Dedifferentiated amniotic fluid mesenchymal stem cell (primary cell): ENCODE measurements around the gene GATAD2A.
"Not testable (repeated sequence)": the region's sequence is repeated elsewhere in the genome, so short reads cannot be mapped to it uniquely, and the experiment has no call there.

ENCODE experiments used
- DNase-seq: peaks from one replicate; pipeline ENCODE4 v3.0.0-alpha.2; 2016; ENCODE audit errors: extremely low spot score

GATAD2A gene

DNA sequence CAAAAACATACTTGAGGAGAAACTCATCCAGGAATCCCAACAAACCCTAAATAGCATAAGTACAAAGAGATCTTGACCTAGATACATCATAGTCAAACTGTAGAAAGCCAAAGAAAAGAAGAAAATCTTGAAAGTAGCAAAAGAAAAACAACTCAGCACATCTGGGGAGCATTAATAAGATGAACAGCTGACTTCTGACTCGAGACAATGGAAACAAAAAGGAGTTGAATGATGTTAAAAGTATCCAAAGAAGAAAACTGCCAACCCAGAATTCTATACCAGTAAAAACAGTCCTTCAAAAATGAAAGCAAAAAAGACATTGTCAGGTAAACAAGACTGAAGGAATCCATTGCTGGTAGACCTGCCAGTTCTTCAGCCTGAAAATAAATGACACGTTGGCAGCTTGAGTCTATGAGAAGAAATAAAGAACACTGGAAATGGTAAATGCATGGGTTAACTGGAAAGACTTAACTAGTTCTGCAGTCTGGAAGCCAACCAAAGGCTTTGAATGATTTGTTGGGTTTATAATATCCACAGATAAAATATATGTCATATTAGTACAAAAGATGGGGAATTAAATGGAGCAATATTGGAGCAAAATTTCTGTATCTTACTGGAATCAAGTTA, 63.1 kb downstream of the GATAD2A start:
- no peak for DNase-seq

DNA sequence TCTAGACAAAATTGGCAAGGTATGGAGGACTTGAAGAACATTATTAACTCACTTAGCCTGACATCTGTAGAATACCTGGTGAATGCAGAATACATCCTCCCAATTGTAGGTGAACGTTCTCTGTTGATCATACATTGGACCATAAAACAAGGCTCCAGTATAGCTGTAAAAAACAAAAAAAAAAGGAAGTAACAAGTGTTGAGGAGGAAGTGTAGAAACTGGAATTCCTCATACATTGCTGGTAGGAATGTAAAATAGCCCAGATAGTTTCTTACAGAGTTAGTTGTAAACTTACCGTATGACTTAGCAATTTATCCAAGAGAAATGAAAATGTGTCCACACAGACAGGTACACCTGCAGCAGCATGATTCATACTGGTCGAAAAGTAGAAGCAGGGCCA, 65.1 kb downstream of the GATAD2A start:
- DNase-seq: no peak

DNA sequence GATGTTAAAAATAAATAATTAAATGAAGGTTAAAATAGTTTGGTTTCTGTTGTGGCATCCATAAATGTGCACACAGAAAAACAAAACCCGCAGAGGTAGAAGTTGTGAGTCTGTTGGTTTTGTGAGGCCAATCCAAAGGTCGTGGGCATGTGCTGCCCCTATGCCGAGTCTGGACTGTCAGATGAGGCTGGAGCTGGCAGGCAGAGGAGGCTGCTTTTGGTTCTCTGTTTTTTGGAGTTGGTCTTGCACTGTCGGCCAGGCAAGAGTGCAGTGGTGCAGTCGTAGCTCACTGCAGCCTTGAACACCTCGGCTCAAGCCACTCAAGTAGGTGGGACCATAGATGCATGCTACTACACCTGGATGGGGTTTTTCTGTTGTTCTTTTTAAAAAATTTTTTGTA, 66.2 kb downstream of the GATAD2A start:
- DNase-seq: no peak

DNA sequence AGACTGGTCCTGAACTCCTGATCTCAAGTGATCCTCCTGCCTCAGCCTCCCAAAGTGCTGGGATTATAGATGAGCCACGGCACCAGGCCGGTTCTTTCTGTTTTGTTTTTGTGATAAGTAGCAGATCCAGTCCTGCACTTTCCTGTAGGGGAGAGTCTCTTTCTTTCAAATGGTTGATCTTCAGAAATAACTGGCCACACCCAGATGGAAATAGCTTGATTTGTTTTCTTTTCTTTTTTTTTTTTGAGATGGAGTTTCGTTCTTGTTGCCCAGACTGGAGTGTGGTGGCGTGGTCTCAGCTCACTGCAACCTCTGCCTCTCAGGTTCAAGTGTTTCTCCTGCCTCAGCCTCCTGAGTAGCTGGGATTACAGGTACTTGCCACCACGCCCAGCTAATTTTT, 66.6 kb downstream of the GATAD2A start:
- not testable (repeated sequence) for DNase-seq

DNA sequence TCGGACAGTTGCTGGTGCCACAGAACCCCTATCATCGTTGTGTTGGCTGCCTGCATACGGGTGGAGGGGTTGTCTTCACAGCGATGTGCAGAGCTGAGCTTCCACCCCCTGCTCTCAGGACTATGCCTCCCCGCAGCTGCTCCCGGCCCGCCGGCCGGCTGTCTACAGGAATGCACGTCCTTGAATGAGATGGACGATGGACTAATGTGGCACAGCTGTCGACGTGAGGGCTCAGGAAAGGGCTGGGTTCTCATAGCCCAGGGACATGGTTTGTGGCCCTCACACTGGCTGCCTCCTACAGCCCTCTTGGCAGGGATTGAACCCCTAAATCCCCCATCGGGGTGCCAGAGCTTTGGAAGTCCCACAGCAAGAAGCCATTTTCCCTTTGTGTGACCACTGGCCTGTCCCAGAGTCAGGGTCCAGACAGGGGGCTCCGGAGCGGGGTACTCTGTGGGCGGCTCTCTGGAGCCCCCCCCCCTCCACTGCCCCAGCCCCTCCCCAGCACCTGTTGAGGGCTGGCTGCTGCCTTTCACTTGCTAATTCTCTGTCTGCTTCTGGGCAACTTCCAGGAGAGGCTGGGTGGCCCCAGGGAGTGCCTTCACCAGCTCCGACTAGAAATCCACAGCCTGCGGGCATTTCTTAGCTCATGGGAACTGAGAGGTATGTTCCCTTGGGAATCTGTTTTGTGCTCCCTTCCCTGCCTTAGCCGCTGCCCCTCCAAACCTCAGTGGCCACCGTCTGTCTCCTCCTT, 69.7 kb downstream of the GATAD2A start:
- no peak for DNase-seq

DNA sequence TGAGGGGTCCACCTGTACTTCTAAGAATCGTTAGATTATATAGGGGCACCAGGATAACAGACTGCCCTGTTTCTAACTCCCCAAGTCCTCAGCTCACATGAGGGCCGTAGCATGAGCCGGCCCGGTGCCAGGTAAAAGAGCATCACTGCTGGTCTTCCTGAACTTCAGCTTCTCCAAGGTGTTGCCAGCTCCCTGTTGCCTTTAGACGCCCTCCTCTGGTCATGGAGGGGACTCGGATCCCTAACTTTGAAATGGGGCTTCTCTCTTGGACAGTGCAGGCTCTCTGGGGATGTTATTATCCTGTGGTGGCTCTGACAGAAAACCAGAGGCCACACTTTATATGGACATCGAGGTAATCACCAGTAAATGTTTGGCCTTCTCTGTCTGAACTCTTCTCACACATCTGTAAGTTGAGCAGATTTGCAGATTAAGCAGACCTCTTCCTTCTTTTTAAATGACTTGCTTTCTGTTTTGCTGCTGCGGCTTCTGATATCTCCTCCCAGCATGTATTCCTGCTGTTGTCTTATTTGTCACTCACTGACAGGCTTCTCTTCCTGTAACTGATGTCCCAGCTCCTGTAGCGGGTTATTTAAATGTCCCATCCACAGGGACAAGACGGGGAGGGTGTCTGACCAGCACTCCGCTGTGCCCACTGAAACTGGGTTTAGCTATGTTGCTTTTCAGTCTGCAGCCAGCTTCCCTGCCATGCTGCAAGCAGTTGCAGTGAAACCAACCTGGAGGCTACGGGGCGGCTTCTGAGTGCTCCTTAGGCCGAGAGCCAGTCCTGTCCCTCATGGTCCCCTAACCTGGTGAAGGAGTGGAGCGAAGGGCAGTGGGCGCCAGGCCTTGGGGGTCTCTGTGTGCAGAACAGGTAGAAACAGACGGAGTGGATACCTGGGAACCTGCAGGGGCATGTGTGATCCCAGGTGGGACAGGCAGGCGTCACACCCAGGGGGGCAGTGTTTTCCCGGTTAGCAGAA, 70.7 kb downstream of the GATAD2A start:
- no peak for DNase-seq

DNA sequence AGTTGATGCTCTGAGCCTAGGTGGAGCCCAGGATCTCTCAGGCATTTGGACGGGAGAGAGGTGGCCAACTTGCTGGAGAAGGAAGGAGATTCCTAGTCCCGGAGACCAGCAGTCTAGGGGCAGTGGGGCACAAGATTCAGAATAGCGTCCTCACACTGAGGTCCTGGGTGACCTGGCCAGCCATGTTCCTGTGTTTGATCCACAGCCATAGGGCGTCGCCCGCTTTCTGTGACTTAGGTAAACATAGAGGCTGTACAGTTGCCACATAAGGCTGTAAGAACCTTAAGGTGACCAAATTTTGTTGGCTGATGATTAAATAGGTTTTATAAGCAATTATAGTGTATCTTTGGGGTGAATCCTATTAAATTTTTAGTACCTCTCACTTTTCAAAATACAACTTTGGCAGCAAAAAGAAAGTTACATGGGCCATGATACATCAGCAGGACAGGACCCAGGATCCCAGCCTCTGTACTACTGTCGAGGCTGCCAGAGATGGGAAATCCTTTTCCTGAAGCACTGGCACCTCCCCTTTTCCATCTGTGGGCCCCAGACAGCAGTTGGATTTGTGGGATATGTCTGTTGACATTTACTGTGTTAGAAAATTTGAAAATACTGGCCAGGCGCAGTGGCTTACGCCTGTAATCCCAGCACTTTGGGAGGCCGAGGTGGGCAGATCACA, 72.4 kb downstream of the GATAD2A start:
- DNase-seq: no peak

DNA sequence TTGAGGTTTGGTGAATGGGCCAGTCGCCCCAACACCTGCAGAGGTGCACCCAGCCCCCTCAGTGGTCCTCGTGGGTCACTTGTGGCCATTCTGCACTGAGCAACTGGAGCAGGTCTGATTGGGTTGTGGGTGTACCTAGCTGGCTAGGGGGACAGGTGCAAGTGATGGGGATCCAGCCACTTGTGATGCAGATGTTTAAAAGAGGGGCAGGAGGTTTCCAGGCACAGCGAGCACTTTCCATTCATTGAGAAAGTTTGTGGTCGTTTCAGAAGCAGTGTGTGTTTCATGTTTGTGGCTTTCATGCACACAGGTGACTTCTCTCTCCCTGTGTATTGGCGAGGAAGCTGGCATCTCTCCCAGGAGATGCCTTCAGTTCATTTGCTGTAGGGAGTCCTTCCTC, 75.2 kb downstream of the GATAD2A start:
- no peak for DNase-seq

DNA sequence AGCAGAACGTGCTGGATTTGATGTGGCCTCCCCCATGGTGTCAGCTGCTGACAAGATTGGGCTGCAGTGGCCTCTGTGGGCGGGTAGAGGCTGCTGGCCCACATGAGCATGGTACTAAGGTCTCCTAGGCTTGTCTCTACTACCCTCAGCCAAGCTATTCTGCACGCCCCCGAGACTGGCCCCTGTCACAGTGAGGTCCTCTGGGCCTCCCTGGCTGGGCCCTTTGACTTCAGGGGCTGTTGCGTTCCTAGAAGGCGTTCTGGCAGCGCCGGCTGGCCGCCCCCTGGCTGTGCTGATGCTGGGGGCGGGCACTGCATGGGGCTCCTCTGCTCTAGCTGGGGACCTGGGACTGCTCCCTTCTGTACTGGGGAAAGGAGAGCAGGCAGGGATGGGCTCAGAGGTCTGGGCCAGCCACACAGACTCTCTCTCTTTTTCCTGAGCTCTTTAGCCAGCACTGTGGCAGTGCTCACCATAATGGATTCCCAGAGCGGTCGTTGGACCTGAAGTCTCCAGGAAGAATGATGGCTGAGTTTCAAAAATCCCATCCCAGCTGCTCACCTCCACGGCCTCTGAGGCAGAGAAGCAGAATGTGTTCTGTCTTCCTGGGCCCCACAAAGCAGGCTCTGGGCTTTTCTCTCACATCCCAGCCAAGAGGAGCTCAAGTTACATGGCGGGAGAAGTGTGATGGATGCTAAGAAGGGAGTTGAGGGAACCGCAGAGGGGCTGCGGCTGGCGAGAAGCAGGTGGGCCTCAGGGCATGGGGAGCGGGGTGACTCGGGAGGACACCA, 77.5 kb downstream of the GATAD2A start:
- DNase-seq: no peak

DNA sequence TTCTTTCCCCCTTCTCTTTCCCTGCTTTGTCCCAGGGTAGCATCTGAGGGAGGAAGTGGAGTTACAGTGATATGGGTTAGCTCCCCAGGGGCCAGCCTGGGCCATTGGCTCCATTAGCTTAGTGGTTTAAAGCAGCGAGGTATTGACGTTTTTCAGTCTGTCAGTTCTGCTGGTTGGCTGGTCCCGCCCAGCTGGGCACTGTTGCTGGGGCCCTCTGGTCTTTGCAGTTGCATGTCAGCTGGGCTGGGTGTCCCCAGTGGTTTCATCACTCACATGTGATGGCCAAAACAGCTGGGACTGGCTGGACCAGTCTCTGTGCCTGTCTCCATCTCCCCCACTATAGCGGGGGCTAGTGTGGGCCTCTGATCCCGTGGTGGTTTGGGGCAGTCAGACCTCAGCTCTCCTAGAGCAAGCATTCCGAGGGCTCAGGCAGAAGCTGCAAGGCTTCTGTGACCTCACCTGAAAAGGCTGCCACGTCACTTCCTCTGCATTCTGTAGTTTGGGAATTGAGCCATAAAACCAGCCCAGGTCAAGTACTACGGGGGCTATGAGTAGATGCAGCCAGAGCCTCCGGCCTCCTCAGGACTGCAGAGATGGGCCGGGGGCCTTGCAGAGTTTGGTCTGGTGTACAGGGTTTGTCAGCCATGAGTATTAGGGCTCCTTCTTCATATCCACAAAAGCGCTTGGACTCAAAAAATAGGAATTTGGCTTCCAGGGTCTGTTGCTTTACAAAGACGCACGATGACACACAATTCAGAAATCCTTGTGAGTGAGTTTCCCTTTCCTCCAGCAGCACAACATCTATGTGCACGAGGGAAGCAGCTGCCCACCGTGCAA, 79.9 kb downstream of the GATAD2A start:
- DNase-seq: no peak

DNA sequence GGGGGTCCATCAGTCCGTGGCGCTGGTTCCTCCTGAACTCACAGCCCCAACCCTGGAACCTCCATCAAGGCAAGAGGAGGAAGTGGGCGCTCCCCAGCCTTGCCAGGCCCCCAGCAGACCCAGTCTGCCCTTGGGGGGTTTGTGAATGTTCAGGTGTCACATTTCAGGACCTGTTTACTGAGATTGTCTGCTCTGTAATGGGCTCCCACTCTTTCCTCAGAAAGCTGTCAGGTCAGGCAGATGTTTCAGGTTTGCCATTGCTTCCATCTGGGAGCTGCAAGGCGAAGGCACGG, 80.5 kb downstream of the GATAD2A start:
- no peak for DNase-seq

DNA sequence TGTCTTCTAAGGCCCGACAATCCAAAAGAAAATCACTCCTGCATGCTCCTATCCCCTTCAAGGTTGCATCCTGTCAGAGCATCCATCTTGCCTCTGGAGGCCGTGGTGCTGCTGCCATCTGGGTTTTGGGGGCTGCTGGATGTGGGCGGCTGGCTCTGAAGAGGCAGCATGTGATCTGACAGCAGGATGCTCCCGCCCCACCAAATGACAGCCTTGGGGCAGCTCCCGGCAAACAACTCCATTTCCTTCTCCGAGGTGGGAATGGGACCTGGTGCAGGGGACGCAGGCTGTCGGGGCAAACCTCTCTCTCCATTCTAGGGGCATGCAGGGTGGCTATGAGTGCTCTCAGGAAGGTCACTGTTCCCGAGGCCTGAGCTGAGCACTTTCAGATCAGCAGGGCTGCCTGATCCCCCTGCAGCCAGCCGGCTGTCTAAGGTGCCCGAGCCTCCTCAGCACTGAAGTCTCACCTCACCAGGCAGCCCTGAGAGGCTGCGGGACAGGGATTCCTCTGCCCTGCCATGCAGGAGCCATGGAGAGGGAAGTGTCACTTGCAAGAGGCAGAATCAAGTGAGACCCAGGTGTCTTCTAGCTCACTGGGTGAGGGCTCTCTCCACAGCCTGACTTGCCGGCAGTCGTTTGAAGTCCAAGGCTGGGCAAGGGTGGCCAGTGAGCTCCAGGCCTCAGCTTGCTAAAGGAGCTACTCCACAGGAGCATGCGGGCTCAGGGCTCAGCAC, 81.0 kb downstream of the GATAD2A start:
- DNase-seq: no peak

DNA sequence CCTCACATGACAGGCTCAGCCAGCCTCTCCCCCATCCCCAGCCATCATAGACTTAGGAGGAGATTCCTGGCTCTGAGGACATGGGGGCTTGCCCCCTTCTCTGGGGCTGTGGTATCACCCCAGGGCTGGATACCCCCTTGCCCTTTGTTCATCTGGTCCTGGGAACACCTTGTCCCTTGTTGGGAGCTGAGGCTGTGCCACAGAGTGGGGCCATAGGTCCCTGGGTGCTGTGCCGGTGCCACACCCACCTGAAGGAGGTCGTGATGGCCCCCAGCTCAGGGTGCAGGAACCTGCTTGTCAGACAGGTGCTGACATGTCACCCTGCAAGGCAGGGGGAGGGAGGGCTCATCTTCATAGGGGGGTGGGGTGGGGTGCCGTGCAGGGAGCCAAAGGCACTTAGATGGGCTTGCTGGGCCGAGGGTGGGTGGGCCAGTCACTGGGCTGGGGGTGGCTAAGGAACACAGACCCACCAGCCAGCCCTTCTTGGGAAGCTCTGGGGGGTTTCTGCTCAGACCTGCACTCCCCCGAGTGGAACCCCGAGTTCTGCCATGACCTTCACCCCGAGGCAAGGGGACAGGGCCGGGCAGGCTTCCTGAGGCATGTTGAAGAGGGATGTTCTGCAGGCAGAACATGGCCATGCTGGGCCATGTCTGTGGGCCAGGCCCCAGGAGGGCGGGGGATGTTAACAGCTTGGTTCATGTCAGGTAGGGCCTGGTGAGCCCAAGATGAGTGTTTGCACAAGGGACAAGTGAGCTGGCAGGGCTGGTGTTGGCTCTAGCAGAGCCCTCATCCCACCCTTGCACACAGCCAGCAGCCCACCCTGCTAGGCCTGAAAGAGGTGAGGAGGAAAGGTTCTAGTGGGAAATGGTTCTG, 81.8 kb downstream of the GATAD2A start:
- no peak for DNase-seq

DNA sequence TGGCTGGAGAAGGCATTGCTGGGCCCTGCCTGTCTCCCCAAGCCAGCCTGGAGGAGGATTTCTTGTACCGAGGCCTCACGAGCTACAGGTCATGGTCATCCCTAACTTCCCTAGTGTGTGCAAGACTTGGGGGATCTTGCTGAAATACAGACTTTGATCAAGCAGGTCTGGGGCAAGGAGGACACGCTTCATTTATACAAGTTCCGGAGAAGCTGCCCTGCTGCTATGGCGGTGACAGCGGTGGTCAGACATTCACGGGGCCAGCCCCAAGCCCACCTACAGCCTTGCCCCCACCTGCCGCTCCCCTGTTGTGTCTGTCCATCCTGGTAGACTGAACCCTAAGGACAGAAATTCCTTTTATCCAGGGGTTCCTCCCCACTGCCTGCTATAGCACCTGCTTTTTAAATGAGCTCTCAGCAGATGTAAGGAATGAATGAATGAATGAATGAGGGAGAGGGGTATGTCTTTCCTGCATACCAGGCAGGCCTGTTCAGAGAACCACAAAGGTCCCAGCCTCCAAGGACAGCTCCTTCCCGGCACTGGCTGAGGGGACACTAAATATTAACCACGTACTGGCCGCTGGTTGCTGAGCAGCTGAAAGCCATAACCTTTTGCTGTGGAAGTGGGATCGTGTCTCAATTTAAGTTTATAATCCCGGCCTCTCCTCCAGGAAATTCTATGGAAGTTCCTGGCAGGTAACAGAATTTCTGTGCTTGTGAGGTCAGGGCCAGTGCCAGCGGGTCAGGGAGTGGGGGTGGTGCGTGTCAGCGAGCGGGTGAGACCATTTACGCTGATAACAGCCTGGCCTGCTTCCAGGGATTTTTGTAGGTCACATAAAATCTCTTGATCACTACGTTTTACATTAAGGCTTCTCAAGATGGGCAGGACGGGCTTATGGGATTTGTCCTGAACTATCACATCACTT, 82.7 kb downstream of the GATAD2A start:
- no peak for DNase-seq

DNA sequence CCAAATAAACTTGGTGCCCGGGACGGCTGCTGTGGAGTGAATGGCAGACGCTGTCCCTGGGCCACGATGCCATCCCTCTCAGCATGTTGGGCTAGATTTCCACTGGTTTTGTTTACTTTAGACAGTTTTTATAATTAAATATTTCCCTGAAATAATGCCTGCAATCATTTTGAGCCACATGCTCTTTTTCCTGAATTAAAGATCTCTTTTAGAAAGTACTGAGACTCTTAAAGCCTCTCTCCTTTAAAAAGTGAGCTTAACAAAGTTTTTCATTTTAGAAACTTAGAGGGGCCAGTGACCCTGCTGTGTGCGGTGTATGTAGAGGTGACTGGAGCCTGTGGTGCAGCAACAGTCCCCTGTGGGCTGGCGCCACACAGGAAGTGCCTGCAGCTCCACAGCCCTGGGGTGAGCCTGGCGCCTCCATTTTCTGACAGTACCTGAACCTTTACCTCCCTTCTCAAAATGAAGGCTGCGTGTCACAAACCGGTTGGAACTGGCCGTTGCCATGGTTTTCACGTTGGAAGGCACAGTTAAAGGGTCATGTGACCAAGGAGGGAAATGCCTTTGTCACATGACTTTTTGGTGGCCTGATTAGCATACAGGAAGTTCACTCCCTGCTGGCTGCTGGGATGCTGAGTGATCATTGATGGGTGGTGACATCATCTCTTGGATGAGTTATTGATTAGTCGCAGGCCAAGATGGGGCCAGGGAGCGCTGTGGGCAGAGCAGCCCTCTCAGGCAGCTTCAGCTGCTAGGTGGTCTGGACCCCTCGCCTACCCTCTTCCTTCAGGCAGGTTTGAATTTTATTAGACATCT, 83.6 kb downstream of the GATAD2A start:
- DNase-seq: peak; percentile 95

DNA sequence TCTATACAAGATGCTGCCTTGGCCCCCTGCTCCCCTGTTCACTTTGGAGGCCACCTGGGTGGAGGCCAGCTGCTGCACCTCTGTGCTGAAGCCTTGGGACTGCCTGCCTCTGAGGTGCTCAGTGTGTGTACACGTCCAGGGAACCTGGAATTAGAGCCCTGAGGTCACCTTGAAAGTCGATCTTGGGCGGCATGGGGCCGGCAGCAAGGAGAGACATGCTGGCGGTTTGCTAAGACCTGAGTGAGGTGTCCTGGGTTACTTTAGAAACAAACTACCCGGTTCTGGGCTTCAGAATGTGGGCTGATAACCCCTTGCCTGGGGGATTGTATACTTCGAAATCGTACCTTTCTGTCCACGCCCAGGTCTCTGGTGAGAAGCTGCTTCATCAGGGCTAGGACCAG, 84.3 kb downstream of the GATAD2A start:
- no peak for DNase-seq
